Vagina (tissue), 2 donors: ENCODE measurements around the gene PTPRE.

Experiments
- POLR2A ChIP-seq, 2 donors: fragments of 450-650 bp; IDR thresholded peaks; one replicate each; pipeline ENCODE4 v1.6.1; 2017; ENCODE audit warnings: antibody characterized with exemption in 2 of 2, mild to moderate bottlenecking in 2 of 2, moderate library complexity in 2 of 2
- POLR2AphosphoS5 ChIP-seq, 2 donors: sonication (generic); formaldehyde crosslinking; IDR thresholded peaks; one replicate each; pipeline ENCODE4 v1.9.0; 2017; ENCODE audit warnings: antibody characterized with exemption in 2 of 2, mild to moderate bottlenecking in 2 of 2, low read depth in 1 of 2; ENCODE audit not compliant: insufficient read depth in 1 of 2
- TF ChIP-seq, protein P1 (sequence below), 3 experiments: fragments of 450-650 bp in 2 of 3; fragments of 200-600 bp in 1 of 3; sonication (generic) in 1 of 3; IDR thresholded peaks; one replicate each; pipeline ENCODE4 v1.5.1; 2017 to 2019; ENCODE audit warnings: antibody characterized with exemption in 3 of 3, mild to moderate bottlenecking in 2 of 3, moderate library complexity in 2 of 3

DNA sequence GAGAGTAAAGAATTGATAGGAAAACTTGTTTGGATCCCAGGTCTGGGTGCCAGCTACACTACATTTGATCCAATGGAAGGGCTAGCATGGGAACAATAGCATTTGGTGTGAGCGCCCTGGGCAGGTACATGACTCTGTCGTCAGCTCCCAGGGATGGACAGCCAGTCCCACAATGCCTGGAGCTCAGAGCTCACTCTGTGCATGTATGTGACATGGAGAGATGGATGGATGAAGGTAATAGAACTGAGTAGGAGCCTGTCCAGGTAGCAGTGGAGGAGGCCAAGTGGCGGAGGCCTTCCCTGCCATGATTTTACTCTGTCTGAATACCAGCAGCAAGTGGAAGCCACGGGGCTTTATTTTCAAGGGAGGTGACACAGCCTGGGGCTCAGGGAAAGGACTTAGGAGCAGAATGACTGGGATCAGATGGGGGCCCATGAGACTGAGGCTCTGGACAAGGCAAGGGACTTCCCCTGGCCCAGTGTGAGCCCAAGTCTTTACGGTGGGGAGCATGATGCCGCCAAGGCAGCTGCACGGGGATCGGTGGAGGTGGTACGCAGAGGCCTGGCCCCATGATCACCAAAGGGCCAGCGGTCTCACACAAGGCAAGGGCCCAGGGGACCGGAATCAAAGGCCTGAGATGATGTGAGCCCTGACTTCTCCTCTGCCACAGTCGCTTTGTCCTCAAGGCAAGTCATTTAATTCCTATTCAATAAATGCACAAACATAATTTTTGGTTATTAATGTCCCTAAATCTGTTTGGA, 5.9 kb downstream of the PTPRE start:
- TF ChIP-seq, protein P1, sequence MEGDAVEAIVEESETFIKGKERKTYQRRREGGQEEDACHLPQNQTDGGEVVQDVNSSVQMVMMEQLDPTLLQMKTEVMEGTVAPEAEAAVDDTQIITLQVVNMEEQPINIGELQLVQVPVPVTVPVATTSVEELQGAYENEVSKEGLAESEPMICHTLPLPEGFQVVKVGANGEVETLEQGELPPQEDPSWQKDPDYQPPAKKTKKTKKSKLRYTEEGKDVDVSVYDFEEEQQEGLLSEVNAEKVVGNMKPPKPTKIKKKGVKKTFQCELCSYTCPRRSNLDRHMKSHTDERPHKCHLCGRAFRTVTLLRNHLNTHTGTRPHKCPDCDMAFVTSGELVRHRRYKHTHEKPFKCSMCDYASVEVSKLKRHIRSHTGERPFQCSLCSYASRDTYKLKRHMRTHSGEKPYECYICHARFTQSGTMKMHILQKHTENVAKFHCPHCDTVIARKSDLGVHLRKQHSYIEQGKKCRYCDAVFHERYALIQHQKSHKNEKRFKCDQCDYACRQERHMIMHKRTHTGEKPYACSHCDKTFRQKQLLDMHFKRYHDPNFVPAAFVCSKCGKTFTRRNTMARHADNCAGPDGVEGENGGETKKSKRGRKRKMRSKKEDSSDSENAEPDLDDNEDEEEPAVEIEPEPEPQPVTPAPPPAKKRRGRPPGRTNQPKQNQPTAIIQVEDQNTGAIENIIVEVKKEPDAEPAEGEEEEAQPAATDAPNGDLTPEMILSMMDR (IDR thresholded peaks at IDR 0.05), result no peak
- no peak for TF ChIP-seq POLR2A (IDR thresholded peaks at IDR 0.05)
- no peak for TF ChIP-seq POLR2AphosphoS5 (IDR thresholded peaks at IDR 0.05; ENCODE audit: insufficient read depth in 1 of 2, low read depth in 1 of 2)
